HG03103 (cell line): Measurements from ENCODE around the gene VDR.

Experiments used
- ATAC-seq: cut with Tn5 transposase; IDR thresholded peaks from one replicate; pipeline ENCODE4 v1.9.1; 2021; ENCODE audit warnings: low read depth; ENCODE audit not compliant: unreplicated experiment

Gene VDR

GRCh38 chr12:47896022-47896421 is 8.8 kb downstream of the VDR start:
- no peak for ATAC-seq

- ATAC-seq, result no peak
Measured at GRCh38 chr12:47894652-47895051, 10.1 kb downstream of the VDR start.

GRCh38 chr12:47894068-47894467 is 10.7 kb downstream of the VDR start:
- ATAC-seq, result no peak

GRCh38 chr12:47892819-47893218 is 12.0 kb downstream of the VDR start:
- no peak for ATAC-seq

GRCh38 chr12:47891356-47891755 is 13.4 kb downstream of the VDR start:
- ATAC-seq, result no peak

GRCh38 chr12:47889040-47889439 is 15.8 kb downstream of the VDR start:
- ATAC-seq, result no peak

- ATAC-seq, result no peak
Measured at GRCh38 chr12:47888153-47888819, 16.5 kb downstream of the VDR start.

- no peak for ATAC-seq
Measured at GRCh38 chr12:47887529-47887928, 17.3 kb downstream of the VDR start.

GRCh38 chr12:47886510-47887240 is 18.1 kb downstream of the VDR start:
- ATAC-seq, result no peak

- ATAC-seq, result no peak
Measured at GRCh38 chr12:47885566-47885965, 19.2 kb downstream of the VDR start.

GRCh38 chr12:47885012-47885501 is 19.7 kb downstream of the VDR start:
- ATAC-seq, result no peak

GRCh38 chr12:47884501-47884900 is 20.3 kb downstream of the VDR start:
- ATAC-seq, result no peak

- ATAC-seq, result no peak
Measured at GRCh38 chr12:47883663-47884195, 21.1 kb downstream of the VDR start.

GRCh38 chr12:47882781-47883546 is 21.8 kb downstream of the VDR start:
- peak; percentile 76 for ATAC-seq

GRCh38 chr12:47881826-47882427 is 22.9 kb downstream of the VDR start:
- ATAC-seq, result no peak

GRCh38 chr12:47881051-47881450 is 23.7 kb downstream of the VDR start:
- no peak for ATAC-seq

- no peak for ATAC-seq
Measured at GRCh38 chr12:47878918-47879481, 25.8 kb downstream of the VDR start.

- no peak for ATAC-seq
Measured at GRCh38 chr12:47878293-47878917, 26.4 kb downstream of the VDR start.

- ATAC-seq, result no peak
Measured at GRCh38 chr12:47877081-47877480, 27.7 kb downstream of the VDR start.

GRCh38 chr12:47876440-47876960 is 28.3 kb downstream of the VDR start:
- no peak for ATAC-seq
